Activated T-helper 1 cell treated with anti-CD3 and anti-CD28 coated beads, Interleukin-12 subunit alpha, Interleukin-12 subunit beta, Interleukin-2, Interleukin-4 antibody, amounts not matched to agents 30 ng/mL and 10 ng/mL and 1 ng/mL, durations not matched to agents 14 hours and 24 hours and 36 hours (primary cell): Measurements from ENCODE around the gene CPA3. TPM values are rescaled to one million over a fixed set of nuclear protein-coding genes. Genes with fewer than 3 reads are reported as not detected.

Experiments used
- DNase-seq: peaks from one replicate; pipeline ENCODE4 v3.0.0; 2021; ENCODE audit warnings: low spot score
- H3K27ac Mint-ChIP-seq: one replicate; pipeline ENCODE4 v1.8.0; 2021; ENCODE audit warnings: mild to moderate bottlenecking, mixed read lengths
- H3K27me3 Mint-ChIP-seq: one replicate; pipeline ENCODE4 v1.8.0; 2022; ENCODE audit warnings: mild to moderate bottlenecking, moderate library complexity, mixed read lengths; ENCODE audit not compliant: insufficient read depth
- H3K36me3 Mint-ChIP-seq: one replicate; pipeline ENCODE4 v1.8.0; 2021; ENCODE audit warnings: low read depth, mixed read lengths
- H3K4me1 Mint-ChIP-seq: one replicate; pipeline ENCODE4 v1.8.0; 2021; ENCODE audit warnings: low read depth, mixed read lengths
- H3K4me3 Mint-ChIP-seq: one replicate; pipeline ENCODE4 v1.8.0; 2021; ENCODE audit warnings: mild to moderate bottlenecking, moderate library complexity, mixed read lengths
- H3K9me3 Mint-ChIP-seq: one replicate; pipeline ENCODE4 v1.8.0; 2021; ENCODE audit warnings: mixed read lengths
- intact Hi-C: fragments of 100-400 bp; cut with micrococcal nuclease; formaldehyde crosslinking; loops from one replicate; pipeline ENCODE4 v1.15.1; 2024
- total RNA-seq: library from RNA; stranded (reverse); gene quantifications from 2 replicates; pipeline ENCODE4 v1.2.3, GENCODE V29; 2022

CPA3 gene
- total RNA-seq, 1 donor from 2014 or later, result not detected

GRCh38 chr3:148938936-148939335 lies 73.8 kb downstream of the CPA3 start:
- H3K27me3 Mint-ChIP-seq, result peaks cover 28% of the 10 kb centered on the region
- intact Hi-C loops, result no loop called here
- no peak overlapping the region for H3K27ac Mint-ChIP-seq
- H3K36me3 Mint-ChIP-seq, result no peaks in the 10 kb centered on the region
- DNase-seq, result no peak
- H3K9me3 Mint-ChIP-seq, result no peaks in the 10 kb centered on the region
- H3K4me1 Mint-ChIP-seq, result no peaks in the 10 kb centered on the region
- H3K4me3 Mint-ChIP-seq, result no peak overlapping the region

- Mint-ChIP-seq H3K4me3 (no peak overlapping the region), H3K36me3 (no peaks in the 10 kb centered on the region), H3K27me3 (peaks cover 19% of the 10 kb centered on the region), H3K9me3 (no peaks in the 10 kb centered on the region), H3K27ac (no peak overlapping the region), H3K4me1 (no peaks in the 10 kb centered on the region)
- intact Hi-C loops, result loop anchor here (5.0 to 10.0 kb wide), 3 partner anchors 146 to 1604 kb away; partner anchors contain the start of genes EIF2A, HLTF and SERP1
- no peak for DNase-seq
Measured at GRCh38 chr3:148940983-148941382, 75.9 kb downstream of the CPA3 start.

GRCh38 chr3:148943506-148944205 lies 78.6 kb downstream of the CPA3 start:
- peak; percentile 16 for DNase-seq
- peaks cover 11% of the 10 kb centered on the region for H3K27me3 Mint-ChIP-seq
- H3K4me3 Mint-ChIP-seq, result no peak overlapping the region
- H3K27ac Mint-ChIP-seq, result no peak overlapping the region
- no peaks in the 10 kb centered on the region for H3K36me3 Mint-ChIP-seq
- no peaks in the 10 kb centered on the region for H3K4me1 Mint-ChIP-seq
- H3K9me3 Mint-ChIP-seq, result no peaks in the 10 kb centered on the region
- intact Hi-C loops, result loop anchor here (1.0 to 10.0 kb wide), 5 partner anchors 82 to 1601 kb away; partner anchors contain the start of genes EIF2A, HLTF and SERP1

- Mint-ChIP-seq H3K4me3 (no peak overlapping the region), H3K27me3 (peaks cover 5% of the 10 kb centered on the region), H3K4me1 (no peaks in the 10 kb centered on the region), H3K36me3 (no peaks in the 10 kb centered on the region), H3K27ac (no peak overlapping the region), H3K9me3 (no peaks in the 10 kb centered on the region)
- DNase-seq, result no peak
- intact Hi-C loops, result loop anchor here (10.0 kb wide), 2 partner anchors 220 to 1600 kb away; partner anchors contain the start of genes EIF2A and SERP1
Measured at GRCh38 chr3:148945116-148945515, 80.0 kb downstream of the CPA3 start.

Other genes starting within 250 kb of the CPA3 start
- not detected in 2 replicates for gene AGTR1, start 167.4 kb upstream of the CPA3 start, total RNA-seq
- gene CPB1, start 37.5 kb upstream of the CPA3 start, total RNA-seq, result not detected in 2 replicates
- gene GYG1, start 126.2 kb downstream of the CPA3 start, total RNA-seq, result 33.6 and 34.1 TPM in 2 replicates
- gene HLTF, start 221.2 kb downstream of the CPA3 start, total RNA-seq, result 19.7 and 22.6 TPM in 2 replicates